ENCODE measurements around the gene MT2A. TPM values are rescaled to one million over a fixed set of nuclear protein-coding genes. Genes with fewer than 3 reads are reported as not detected.

MT2A gene
- total and polyA plus RNA-seq, 2 of the 13 experiments (the other 11 are each of a cell fraction or from before 2014, with no cell fraction given) = 135 to 371 TPM

DNA sequence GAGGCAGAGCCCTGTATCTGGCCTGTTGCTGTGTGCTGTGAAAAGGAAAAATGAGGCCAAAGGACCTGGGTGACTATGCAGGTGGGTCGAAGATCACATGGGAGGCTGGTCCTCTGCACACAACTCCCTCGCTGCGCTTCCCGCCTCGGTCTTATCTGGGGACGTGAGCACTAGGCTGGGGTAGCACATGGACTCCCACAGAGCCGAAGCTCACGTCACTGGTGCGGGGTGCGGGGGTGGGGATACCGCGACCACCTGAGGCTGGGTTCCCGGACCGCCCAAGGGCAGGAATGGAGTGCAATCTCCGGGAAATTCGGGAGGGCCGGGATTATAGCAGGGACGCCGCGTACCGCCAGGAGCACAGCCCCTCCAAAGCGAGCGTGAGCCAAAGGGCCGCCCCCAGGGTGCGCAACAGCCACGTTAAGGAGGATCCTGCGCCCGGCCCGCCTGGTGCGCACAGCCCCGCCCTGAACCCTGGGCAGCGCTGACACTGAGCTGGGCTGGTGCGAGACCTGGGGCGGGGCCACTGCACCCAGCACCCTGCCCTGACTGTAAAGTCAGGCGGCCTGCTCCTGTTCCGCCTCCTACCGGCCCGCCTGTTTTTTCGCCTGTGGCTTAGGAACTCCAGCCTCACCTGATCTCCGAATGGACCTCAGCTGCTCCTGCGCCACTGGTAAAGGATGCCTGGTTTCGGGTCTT is 34.8 kb downstream of the MT2A start (continued):
- TF ChIP-seq, protein P1, sequence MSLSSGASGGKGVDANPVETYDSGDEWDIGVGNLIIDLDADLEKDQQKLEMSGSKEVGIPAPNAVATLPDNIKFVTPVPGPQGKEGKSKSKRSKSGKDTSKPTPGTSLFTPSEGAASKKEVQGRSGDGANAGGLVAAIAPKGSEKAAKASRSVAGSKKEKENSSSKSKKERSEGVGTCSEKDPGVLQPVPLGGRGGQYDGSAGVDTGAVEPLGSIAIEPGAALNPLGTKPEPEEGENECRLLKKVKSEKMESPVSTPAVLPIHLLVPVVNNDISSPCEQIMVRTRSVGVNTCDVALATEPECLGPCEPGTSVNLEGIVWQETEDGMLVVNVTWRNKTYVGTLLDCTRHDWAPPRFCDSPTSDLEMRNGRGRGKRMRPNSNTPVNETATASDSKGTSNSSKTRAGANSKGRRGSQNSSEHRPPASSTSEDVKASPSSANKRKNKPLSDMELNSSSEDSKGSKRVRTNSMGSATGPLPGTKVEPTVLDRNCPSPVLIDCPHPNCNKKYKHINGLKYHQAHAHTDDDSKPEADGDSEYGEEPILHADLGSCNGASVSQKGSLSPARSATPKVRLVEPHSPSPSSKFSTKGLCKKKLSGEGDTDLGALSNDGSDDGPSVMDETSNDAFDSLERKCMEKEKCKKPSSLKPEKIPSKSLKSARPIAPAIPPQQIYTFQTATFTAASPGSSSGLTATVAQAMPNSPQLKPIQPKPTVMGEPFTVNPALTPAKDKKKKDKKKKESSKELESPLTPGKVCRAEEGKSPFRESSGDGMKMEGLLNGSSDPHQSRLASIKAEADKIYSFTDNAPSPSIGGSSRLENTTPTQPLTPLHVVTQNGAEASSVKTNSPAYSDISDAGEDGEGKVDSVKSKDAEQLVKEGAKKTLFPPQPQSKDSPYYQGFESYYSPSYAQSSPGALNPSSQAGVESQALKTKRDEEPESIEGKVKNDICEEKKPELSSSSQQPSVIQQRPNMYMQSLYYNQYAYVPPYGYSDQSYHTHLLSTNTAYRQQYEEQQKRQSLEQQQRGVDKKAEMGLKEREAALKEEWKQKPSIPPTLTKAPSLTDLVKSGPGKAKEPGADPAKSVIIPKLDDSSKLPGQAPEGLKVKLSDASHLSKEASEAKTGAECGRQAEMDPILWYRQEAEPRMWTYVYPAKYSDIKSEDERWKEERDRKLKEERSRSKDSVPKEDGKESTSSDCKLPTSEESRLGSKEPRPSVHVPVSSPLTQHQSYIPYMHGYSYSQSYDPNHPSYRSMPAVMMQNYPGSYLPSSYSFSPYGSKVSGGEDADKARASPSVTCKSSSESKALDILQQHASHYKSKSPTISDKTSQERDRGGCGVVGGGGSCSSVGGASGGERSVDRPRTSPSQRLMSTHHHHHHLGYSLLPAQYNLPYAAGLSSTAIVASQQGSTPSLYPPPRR (CRISPR knock-in tag; IDR thresholded peaks at IDR 0.05; ENCODE audit: borderline replicate concordance) = 0 out of 2 replicates have a peak, but pooled peaks have one; percentile 18
- TF ChIP-seq, protein P2, sequence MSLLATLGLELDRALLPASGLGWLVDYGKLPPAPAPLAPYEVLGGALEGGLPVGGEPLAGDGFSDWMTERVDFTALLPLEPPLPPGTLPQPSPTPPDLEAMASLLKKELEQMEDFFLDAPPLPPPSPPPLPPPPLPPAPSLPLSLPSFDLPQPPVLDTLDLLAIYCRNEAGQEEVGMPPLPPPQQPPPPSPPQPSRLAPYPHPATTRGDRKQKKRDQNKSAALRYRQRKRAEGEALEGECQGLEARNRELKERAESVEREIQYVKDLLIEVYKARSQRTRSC (CRISPR knock-in tag; IDR thresholded peaks at IDR 0.05; ENCODE audit: low read depth) = no peak
- 0 out of 2 replicates have a peak, but pooled peaks have one; percentile 32 for TF ChIP-seq ZNF136 (CRISPR knock-in tag; IDR thresholded peaks at IDR 0.05; ENCODE audit: low read depth)
- TF ChIP-seq ZNF33A (CRISPR knock-in tag; IDR thresholded peaks at IDR 0.05; ENCODE audit: borderline replicate concordance) = no peak
- TF ChIP-seq ZNF546 (CRISPR knock-in tag; conservative IDR thresholded peaks at IDR 0.05) = no peak
- TF ChIP-seq MEIS2 (CRISPR knock-in tag; IDR thresholded peaks at IDR 0.05) = 0 out of 2 replicates have a peak, but pooled peaks have one; percentile 24
- TF ChIP-seq ATRX (CRISPR knock-in tag; IDR thresholded peaks at IDR 0.05; ENCODE audit: borderline replicate concordance) = no peak
- TF ChIP-seq NAIF1 (CRISPR knock-in tag; IDR thresholded peaks at IDR 0.05; ENCODE audit: borderline replicate concordance) = no peak
- peak; percentile 54; the same call in 1 of the 2 replicates for TF ChIP-seq ZNF430 (CRISPR knock-in tag; IDR thresholded peaks at IDR 0.05)
- no peak for TF ChIP-seq GPN1 (CRISPR knock-in tag; IDR thresholded peaks at IDR 0.05; ENCODE audit: borderline replicate concordance)
- no peak for TF ChIP-seq PHF5A (CRISPR knock-in tag; IDR thresholded peaks at IDR 0.05; ENCODE audit: low read depth, unreplicated experiment)
- TF ChIP-seq, protein P3, sequence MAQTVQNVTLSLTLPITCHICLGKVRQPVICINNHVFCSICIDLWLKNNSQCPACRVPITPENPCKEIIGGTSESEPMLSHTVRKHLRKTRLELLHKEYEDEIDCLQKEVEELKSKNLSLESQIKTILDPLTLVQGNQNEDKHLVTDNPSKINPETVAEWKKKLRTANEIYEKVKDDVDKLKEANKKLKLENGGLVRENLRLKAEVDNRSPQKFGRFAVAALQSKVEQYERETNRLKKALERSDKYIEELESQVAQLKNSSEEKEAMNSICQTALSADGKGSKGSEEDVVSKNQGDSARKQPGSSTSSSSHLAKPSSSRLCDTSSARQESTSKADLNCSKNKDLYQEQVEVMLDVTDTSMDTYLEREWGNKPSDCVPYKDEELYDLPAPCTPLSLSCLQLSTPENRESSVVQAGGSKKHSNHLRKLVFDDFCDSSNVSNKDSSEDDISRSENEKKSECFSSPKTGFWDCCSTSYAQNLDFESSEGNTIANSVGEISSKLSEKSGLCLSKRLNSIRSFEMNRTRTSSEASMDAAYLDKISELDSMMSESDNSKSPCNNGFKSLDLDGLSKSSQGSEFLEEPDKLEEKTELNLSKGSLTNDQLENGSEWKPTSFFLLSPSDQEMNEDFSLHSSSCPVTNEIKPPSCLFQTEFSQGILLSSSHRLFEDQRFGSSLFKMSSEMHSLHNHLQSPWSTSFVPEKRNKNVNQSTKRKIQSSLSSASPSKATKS (CRISPR knock-in tag; IDR thresholded peaks at IDR 0.05) = no peak
- TF ChIP-seq CSRNP1 (CRISPR knock-in tag; IDR thresholded peaks at IDR 0.05) = no peak
- no peak for TF ChIP-seq ZNF552 (CRISPR knock-in tag; IDR thresholded peaks at IDR 0.05; ENCODE audit: borderline replicate concordance)
- TF ChIP-seq FOXC1 (CRISPR knock-in tag; IDR thresholded peaks at IDR 0.05; ENCODE audit: borderline replicate concordance) = 0 out of 2 replicates have a peak, but pooled peaks have one; percentile 40
- TF ChIP-seq CREB3 (CRISPR knock-in tag; IDR thresholded peaks at IDR 0.05) = no peak
- no peak; the same call in 1 of the 2 replicates for TF ChIP-seq BRD4 (CRISPR knock-in tag; IDR thresholded peaks at IDR 0.05)
- TF ChIP-seq ZNF468 (CRISPR knock-in tag; IDR thresholded peaks at IDR 0.05) = no peak
